ENCODE data around the gene KANSL1L.
A peak's percentile ranks its signal among the peaks of the same experiment; 100 is the strongest.
"Not testable (repeated sequence)": the region's sequence is repeated elsewhere in the genome, so short reads cannot be mapped to it uniquely, and the experiment has no call there.

Gene KANSL1L

DNA sequence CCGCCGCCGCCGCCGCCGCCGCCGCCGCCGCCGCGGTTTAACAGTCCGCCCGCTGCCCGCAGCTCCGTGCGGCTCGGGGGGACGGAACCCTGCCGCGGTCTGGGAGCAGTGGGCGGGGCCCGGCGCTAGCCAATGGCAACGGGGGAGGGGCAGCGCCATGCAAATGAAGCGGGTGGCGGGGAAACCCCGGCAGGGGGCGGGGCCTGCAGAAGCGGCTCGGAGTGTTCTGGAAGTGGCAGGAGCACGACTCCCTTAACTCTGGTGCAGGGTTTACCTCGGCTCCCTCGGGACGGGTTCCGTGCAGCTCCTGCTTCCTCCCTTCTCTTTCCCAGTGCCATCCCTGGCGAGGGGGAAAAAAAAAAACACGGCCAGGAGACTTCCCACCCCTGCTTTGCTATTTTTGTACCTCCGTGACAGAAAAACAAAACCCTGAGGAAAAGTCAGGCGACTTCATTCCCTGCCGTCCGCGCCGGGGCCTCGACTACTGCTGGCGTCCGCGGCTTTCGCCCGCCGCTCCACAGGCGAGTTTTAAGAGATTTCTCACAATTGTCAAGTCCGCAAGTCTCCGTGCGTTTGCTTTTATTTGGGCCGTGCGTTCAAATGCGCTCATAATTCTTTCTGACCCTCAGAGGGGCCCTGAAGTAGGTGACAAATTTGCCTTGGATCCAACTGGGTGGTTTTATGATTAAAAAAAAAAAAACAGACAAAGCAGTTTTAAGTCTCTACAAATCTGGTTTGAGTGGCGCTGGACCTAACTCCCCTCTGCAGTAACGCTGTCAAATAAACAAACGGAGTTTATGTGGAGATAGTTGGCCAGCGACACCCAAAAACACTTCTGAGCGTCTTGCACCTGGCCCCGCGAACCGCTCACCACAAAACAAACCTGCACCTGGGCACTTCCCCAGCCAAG is at the start of gene KANSL1L:
TSS of gene KANSL1L (minus strand) at position 101 of the 910 bp plus-strand sequence. CDS start 16,827 bp downstream, outside the sequence.
- peak; percentile 90 to 92 for DNase-seq

DNA sequence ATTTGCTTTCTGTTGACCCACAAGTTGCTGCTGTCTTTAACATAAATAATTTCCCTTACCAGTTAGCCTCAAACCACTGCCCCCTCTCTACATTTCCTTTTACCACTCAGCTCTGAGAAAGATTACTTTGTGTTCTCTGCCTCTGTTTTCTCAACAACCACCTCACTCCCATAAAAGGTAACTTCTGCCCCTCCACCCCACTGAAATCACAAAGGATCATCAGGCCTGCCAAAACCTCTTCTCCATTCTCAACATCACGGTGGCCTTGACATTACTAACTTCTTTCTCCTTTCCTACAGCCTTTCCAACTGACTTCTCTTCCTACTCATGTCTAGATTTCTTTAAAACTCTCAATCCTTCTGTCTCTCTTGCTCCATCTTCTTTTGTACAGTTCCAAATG is 43.9 kb upstream of the KANSL1L start:
- DNase-seq, result no peak

- no peak for DNase-seq
Measured at GRCh38 chr2:210210185-210210584, 39.0 kb upstream of the KANSL1L start.

- DNase-seq, result no peak
Measured at GRCh38 chr2:210207929-210208328, 36.7 kb upstream of the KANSL1L start.

DNA sequence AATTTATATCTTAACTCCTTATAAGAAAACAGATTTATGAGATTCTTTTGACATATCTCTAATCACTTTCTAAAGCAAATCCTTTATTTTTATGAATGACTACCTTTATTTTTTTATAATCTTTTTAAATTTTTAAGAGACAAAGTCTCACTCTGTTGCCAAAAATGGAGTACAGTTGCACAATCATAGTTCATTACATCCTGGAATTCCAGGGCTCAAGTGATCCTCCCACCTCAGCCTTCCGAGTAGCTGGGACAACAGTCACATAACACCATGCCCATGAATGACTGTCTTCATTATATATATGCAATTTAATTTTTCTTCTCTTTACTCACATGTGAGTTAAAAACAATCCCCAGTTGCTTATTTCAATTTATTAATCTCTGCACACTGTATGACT is 32.3 kb upstream of the KANSL1L start:
- DNase-seq, result no peak

DNA sequence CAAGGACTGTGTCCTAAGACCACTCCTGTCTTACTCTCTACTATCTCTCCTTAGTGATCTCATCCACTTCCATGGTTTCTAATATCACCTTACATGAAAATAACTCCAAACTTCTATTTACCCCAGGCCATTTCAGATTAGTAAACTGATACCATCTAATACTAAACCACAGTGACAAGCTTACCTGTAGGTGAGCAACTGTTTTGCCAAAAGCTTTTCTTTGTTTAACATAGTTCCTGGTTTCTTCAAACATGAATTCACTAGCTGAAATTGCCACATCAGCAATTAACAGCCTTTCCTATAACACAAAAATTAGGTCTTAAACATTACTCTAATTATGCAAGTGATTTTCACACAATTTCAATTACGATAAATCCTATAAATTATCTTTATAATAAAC is 31.9 kb upstream of the KANSL1L start:
- no peak for DNase-seq

DNA sequence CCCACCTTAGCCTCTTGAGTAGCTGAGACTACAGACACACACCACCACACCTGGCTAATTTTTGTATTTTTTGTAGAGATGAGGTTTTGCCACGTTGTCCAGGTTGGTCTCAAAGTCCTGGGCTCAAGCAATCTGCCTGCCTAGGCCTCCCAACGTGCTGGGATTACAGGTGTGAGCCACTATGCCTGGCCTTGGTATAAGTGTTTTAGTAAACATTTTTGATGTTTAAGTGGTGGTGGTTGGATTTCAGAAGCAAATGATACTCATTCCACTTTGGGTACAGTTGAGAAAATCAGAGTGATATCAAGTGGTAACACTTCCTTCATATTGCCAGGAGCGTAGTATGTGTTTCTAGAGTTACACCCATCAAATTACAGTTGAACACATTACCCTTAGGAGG is 28.6 kb upstream of the KANSL1L start:
- no peak for DNase-seq

DNA sequence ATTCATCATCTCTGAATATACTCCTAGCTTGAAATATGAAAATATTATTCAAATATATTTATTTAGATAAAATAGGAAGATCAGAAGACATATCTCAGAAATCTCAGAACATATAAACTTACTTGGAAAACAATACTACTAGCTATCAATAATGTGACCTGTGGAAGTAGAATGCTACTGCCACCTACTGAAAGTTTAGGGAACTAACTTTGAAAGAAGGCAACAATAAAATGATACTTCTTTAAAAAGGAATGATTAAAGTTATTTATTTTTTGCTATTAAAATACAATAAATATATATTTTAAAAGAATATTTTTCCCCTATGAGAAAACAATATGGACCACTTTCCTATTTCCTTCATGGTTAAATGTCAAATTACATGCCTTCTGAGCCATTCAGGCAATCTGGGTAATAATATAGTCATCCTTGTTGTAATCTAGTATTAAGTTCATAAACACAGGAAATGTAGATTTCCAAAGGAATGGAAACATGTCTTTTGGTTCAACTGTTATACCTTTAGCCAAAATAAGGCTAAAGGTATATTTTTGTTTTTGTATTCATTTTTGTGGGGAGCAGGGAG is 28.1 kb upstream of the KANSL1L start:
- peak in 1 of 2 experiments; percentile 7 for DNase-seq

DNA sequence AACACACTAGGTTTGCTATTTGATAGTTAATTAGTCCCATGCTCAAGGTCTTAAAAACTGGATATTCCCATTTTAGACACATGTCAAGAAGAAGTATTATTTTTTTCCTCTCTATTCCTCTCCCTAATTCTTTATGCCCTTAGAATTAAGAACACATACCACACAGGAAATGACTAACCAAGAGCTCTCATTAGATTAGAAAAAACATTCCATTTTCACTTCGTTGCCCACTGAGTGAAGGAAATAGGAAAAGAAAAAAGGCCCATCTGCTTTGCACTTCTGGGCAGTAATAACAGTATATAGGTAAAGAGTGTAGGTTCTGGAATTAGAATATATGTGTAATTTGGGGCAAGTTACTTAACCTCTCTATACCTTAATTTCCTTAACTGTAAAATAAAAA is 27.1 kb upstream of the KANSL1L start:
- no peak for DNase-seq

GRCh38 chr2:210197720-210198119 is 26.5 kb upstream of the KANSL1L start:
- no peak for DNase-seq

DNA sequence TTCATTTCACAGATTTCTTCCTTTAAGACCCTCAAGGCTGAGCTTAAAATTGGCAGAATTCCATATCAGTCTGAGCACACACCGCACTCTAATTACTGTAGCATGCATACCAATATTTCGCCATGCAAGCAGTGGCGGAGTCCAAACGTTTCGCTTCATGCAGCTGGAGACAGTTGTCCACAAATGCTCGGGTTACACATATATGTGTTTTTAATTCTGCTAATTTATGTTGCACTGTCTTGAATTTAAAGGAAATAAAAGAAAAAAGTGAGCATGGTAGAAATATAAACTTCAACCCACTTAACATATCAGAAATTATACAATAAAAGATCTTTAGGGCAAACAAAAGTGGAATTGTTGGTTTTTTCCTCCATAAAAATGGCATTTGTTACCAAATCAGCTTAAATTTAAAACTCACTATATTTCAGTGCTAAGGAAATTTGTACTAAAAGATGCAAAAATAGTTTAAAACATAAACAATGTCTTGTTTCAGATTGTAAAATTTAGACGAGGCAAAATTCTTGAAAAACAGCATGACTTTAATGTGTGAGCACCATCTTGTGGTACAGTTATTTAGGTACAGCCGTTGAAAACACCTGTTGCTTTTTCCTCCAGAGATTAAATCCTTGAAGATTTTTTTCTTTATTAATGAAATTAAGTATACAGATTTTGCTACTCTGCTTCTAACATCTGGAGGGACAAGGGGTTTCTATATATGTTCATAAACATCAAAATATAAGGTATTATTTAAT is 24.1 kb upstream of the KANSL1L start:
- DNase-seq, result peak in 1 of 2 experiments; percentile 21

- DNase-seq, result no peak
Measured at GRCh38 chr2:210190345-210190744, 19.1 kb upstream of the KANSL1L start.

DNA sequence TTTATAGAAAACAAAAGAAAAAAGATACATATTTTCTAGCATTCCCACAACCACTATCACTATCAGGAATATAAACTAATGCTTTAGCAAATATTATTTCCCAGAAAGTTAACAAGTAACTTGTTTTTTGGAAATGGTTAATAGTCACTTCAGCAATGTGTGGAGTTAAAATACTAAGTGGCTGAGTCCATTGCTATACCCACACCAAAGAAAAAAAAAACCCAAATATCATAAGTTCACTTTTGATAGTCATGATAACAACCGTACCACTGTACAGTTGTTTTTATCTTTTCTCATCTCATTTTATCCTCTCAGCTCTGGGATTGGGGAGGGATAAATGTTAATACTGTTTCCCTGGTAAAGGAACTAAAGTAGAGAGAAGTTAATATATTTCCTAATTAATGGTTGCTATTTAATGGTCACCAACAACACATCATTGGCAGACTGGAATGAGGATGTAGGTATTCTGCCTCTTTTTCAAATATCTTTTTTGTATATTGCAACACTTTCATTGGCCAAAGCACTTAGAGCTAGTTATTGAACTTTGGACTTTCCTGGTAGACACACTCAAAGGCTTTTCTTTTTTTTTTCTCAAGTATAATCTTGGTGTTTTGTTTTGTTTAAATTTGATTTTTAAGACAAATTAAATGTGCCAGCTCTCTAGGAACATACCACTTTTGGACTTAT is 18.4 kb upstream of the KANSL1L start:
- DNase-seq, result no peak

GRCh38 chr2:210188755-210189154 is 17.5 kb upstream of the KANSL1L start:
- no peak for DNase-seq

- no peak for DNase-seq
Measured at GRCh38 chr2:210188190-210188589, 17.0 kb upstream of the KANSL1L start.

GRCh38 chr2:210183936-210184335 is 12.7 kb upstream of the KANSL1L start:
- DNase-seq, result not testable (repeated sequence)

GRCh38 chr2:210181606-210182088 is 10.4 kb upstream of the KANSL1L start:
- DNase-seq, result not testable (repeated sequence)

DNA sequence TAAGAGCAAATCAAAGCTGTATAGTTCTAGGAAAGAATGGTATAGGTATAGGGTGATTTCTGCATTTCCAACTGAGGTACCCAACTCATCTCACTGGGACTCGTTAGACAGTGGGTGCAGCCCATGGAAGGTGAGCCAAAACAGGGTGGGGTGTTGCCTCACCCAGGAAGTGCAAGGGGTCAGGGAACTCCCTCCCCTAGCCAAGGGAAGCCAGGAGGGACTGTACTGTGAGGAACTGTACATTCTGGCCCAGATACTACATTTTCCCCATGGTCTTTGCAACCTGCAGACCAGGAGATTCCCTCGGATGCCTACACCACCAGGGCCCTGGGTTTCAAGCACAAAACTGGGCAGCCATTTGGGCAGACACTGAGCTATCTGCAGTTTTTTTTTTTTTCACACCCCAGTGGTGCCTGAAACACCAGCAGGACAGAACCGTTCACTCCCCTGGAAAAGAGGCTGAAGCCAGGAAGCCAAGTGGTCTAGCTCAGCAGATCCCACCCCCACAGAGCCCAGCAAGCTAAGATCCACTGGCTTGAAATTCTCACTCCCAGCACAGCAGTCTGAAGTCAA is 9.9 kb upstream of the KANSL1L start:
- DNase-seq, result not testable (repeated sequence)

DNA sequence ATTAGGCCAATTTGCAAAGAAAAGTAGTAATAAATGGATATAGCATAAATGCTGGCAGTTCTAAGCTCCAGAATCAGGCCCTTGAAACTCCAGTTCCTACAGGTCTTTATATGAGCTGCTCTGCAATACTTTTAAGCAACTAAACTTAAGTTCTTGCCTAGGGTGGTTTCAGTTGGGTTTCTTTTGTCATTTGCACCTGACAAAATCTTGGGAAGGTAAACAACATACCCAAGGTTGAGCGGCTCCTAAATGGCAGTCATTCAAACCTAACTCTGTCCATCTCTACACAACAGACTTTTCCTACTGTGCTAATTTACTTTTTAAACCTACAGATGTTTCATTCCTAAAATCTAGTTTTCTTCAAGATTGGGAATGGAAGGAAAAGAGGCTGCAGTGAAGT is 9.3 kb upstream of the KANSL1L start:
- no peak for DNase-seq

DNA sequence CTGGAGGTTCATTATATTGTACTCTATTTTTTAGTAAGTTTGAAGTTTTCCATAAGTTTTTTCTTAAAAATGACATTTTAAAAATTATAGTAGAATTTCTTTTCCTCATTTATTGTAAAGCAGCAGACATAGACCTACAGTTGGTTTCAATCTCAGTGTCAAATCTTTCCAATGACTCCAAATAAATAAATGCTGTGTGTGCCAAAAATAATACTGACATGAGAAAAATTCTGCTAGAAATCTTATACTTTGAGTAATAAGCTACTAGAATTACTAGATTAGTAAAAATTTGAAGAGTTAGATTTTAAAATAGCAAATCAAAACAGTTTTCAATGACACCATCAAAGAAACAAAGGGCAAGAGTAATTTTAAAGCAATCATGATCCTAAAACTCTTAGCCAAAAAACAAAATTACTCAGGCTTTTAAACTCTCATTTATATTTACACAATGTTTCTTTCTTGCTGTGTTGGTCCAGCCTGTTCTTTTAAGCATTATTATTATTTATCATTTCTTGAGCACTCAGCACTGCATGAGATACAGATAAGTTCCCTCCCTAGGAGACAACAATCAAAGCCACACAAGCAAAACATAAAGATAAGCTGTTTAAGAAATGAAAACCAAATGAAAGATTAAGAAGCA is 8.3 kb upstream of the KANSL1L start:
- no peak for DNase-seq

GRCh38 chr2:210177769-210178168 is 6.6 kb upstream of the KANSL1L start:
- no peak for DNase-seq

GRCh38 chr2:210177115-210177514 is 5.9 kb upstream of the KANSL1L start:
- not testable (repeated sequence) for DNase-seq

All from NCI-H1930 (cell line).